GM12878 (cell line): Measurements from ENCODE around the gene SLC13A3. TPM values are rescaled to one million over a fixed set of nuclear protein-coding genes. Genes with fewer than 3 reads are reported as not detected.

Source experiments
- ATAC-seq: fragments of 200-7000 bp; cut with Tn5 transposase; 3 replicates; pipeline ENCODE4 v1.9.1; 2020; ENCODE audit warnings: mild to moderate bottlenecking, moderate library complexity
- BruUV-seq: library from RNA; stranded (reverse); fragments of 400-500 nt; replicated peaks from 2 replicates; lab custom pipeline; 2021; lab: Mats Ljungman, UMichigan
- CTCF ChIA-PET: fragments of 300-600 bp; sonication (Branson Sonifier 250); formaldehyde crosslinking; extraction: SDS; loops from one replicate; lab custom pipeline; 2021; ENCODE audit warnings: inconsistent platforms; lab: Yijun Ruan, JAX
- POLR2A ChIA-PET: fragments of 350-600 bp; formaldehyde crosslinking; extraction: SDS; loops from one replicate; lab custom pipeline; 2021; ENCODE audit warnings: inconsistent platforms; lab: Charles Lee
- RAD21 ChIA-PET: fragments of 300-600 bp; sonication (Branson Sonifier 250); formaldehyde crosslinking; loops from one replicate; lab custom pipeline; 2023; ENCODE audit warnings: antibody characterized with exemption; ENCODE audit not compliant: unreplicated experiment; lab: Charles Lee
- SMC1A ChIA-PET: fragments of 300-600 bp; sonication (Branson Sonifier 250); formaldehyde crosslinking; loops from one replicate; lab custom pipeline; 2023; ENCODE audit not compliant: unreplicated experiment, uncharacterized antibody; lab: Charles Lee
- DNase-seq: peaks from one replicate; pipeline ENCODE4 v3.0.0-alpha.2; 2011; ENCODE audit warnings: low read depth, low spot score
- FAIRE-seq: peaks from 3 replicates; lab custom pipeline; 2011; peaks lifted over from hg19 to GRCh38; lab: Jason Lieb, UNC
- H2AFZ ChIP-seq: 2 replicates; pipeline ENCODE4 v1.6.0; 2011; ENCODE audit warnings: low read depth, low read length, control low read depth; ENCODE audit not compliant: control insufficient read depth
- H3K27ac ChIP-seq: 2 replicates; pipeline ENCODE4 v1.5.1; 2011; ENCODE audit warnings: control low read depth; ENCODE audit not compliant: control insufficient read depth, insufficient read depth
- H3K27me3 ChIP-seq, 2 experiments: replicated peaks in 1 of 2; 2 replicates each; pipeline versions ENCODE4 v1.6.0 to v1.6.1; 2011; ENCODE audit warnings: low read length in 1 of 2; ENCODE audit not compliant: control insufficient read depth in 2 of 2, insufficient read depth in 2 of 2
- H3K36me3 ChIP-seq, 2 experiments: 2 replicates each; pipeline ENCODE4 v1.5.1; 2011; ENCODE audit warnings: low read length in 1 of 2; ENCODE audit not compliant: control insufficient read depth in 2 of 2, insufficient read depth in 2 of 2
- H3K4me1 ChIP-seq: 2 replicates; pipeline ENCODE4 v1.6.1; 2011; ENCODE audit warnings: mild to moderate bottlenecking, low read length, moderate library complexity, mixed read lengths; ENCODE audit not compliant: control insufficient read depth, insufficient read depth
- H3K4me2 ChIP-seq: 2 replicates; pipeline ENCODE4 v1.6.0; 2011; ENCODE audit warnings: control low read depth; ENCODE audit not compliant: control insufficient read depth, insufficient read depth
- H3K4me3 ChIP-seq: fragments of 200-600 bp; sonication (generic); 2 replicates; pipeline ENCODE4 v1.5.1; 2016
- H3K79me2 ChIP-seq: 2 replicates; pipeline ENCODE4 v1.6.0; 2011; ENCODE audit warnings: low read length; ENCODE audit not compliant: control insufficient read depth, insufficient read depth
- H3K9ac ChIP-seq: 2 replicates; pipeline ENCODE4 v1.8.0; 2011; ENCODE audit warnings: low read length, control low read depth, mixed read lengths; ENCODE audit not compliant: control insufficient read depth, insufficient read depth
- H3K9me3 ChIP-seq: replicated peaks from 3 replicates; pipeline ENCODE4 v1.5.1; 2011; ENCODE audit warnings: mild to moderate bottlenecking, low read length; ENCODE audit not compliant: control insufficient read depth, insufficient read depth
- H4K20me1 ChIP-seq: 2 replicates; pipeline ENCODE4 v1.6.0; 2011; ENCODE audit not compliant: control insufficient read depth, insufficient read depth
- CBFB ChIP-seq: IDR thresholded peaks from 2 replicates; pipeline ENCODE4 v1.6.1; 2016; ENCODE audit warnings: antibody characterized with exemption, low read depth
- E2F4 ChIP-seq: IDR thresholded peaks from 2 replicates; pipeline ENCODE4 v1.6.1; 2012; ENCODE audit warnings: low read depth, low read length, improper control_type of control experiment
- HCFC1 ChIP-seq: fragments of 150-350 bp; IDR thresholded peaks from 2 replicates; pipeline ENCODE4 v1.6.1; 2014; ENCODE audit warnings: low read length
- HSF1 ChIP-seq: fragments of 150-350 bp; IDR thresholded peaks from 2 replicates; pipeline ENCODE4 v1.6.1; 2014; ENCODE audit warnings: mild to moderate bottlenecking, low read depth, low read length
- JUND ChIP-seq: IDR thresholded peaks from 2 replicates; pipeline ENCODE4 v1.6.1; 2012; ENCODE audit warnings: low read depth, mild to moderate bottlenecking, low read length, improper control_type of control experiment, moderate library complexity
- MYC ChIP-seq: IDR thresholded peaks from 2 replicates; pipeline ENCODE4 v1.6.1; 2011; ENCODE audit warnings: mild to moderate bottlenecking, low read length, moderate library complexity, inconsistent platforms; ENCODE audit not compliant: insufficient read depth, insufficient replicate concordance, insufficient read length, severe bottlenecking
- PRDM15 ChIP-seq: fragments of 450-650 bp; formaldehyde crosslinking; IDR thresholded peaks from 2 replicates; pipeline ENCODE4 v1.4.0; 2020; ENCODE audit warnings: mild to moderate bottlenecking, moderate library complexity
- SIN3A ChIP-seq: IDR thresholded peaks from 2 replicates; pipeline ENCODE4 v1.6.1; 2012; ENCODE audit warnings: low read depth, low read length, improper control_type of control experiment
- TARDBP ChIP-seq: IDR thresholded peaks from 2 replicates; pipeline ENCODE4 v1.6.1; 2016; ENCODE audit warnings: borderline replicate concordance
- ZNF592 ChIP-seq: fragments of 450-650 bp; IDR thresholded peaks from 2 replicates; pipeline ENCODE4 v1.6.1; 2017; ENCODE audit warnings: mild to moderate bottlenecking, moderate library complexity
- WGBS: methylation state at CpG from one replicate; pipeline ENCODE4 v1.1.6; 2016; ENCODE audit warnings: low lambda C conversion rate; ENCODE audit not compliant: insufficient replicate concordance, insufficient coverage; ENCODE audit errors: missing lambda C conversion rate; 5-methylcytosine and 5-hydroxymethylcytosine counted together
- in situ Hi-C: fragments of 300-500 bp; cut with MboI; formaldehyde crosslinking; loops from 9 replicates; pipeline ENCODE4 v1.14.3; 2018; ENCODE audit warnings: mixed read lengths
- intact Hi-C: fragments of 100-400 bp; cut with micrococcal nuclease; formaldehyde crosslinking; loops from one replicate; pipeline ENCODE4 v1.14.2; 2022; ENCODE audit not compliant: unreplicated experiment
- polyA plus RNA-seq, 11 experiments: library from polyadenylated mRNA; depleted of rRNA in 4 of 11; unstranded in 6 of 11; stranded (reverse) in 5 of 11; fragments of >200 nt; fragmentation: Nextera tagmentation in 4 of 11; fragmentation: Illumina TruSeq in 1 of 11; extraction: Ambion mirVana in 4 of 11; extraction: Trizol in 1 of 11; gene quantifications; 1 replicate in 1 of 11; 2 replicates in 10 of 11; pipeline versions ENCODE4 v1.2.1 to v1.2.3, GENCODE V29; 2011 to 2016; ENCODE audit warnings: inconsistent platforms in 2 of 11, missing spikeins in 2 of 11, low read depth in 1 of 11
- total RNA-seq, 4 experiments: library from RNA; depleted of rRNA in 3 of 4; stranded (reverse); fragments of >200 nt in 3 of 4; fragmentation: Illumina TruSeq in 1 of 4; extraction: Trizol in 1 of 4; gene quantifications; 2 replicates each; pipeline versions ENCODE4 v1.2.1 to v1.2.3, GENCODE V29; 2013 to 2021

Gene SLC13A3
- total and polyA plus RNA-seq, 10 of the 15 experiments (the other 5 are each of a cell fraction or from before 2014, with no cell fraction given) = 0.03 to 0.76 (median 0.07) TPM; not detected in 4

GRCh38 chr20:46672543-46673148 is 21.4 kb upstream of the SLC13A3 start (continued):
- TF ChIP-seq ZNF592 = no peak

GRCh38 chr20:46671866-46672542 is 20.7 kb upstream of the SLC13A3 start:
- no peaks in the 10 kb centered on the region; the same call in 2 of the 3 replicates for H3K9me3 ChIP-seq
- ChIA-PET SMC1A (no interaction called here), POLR2A (interaction anchor here (0.5 to 0.7 kb wide), 2 partner anchors 15 to 352 kb away, joined by 3 read pairs; no protein-coding TSS in a partner anchor), RAD21 (no interaction called here), CTCF (interaction anchor here (0.7 to 1.3 kb wide), 3 partner anchors 10 to 121 kb away, joined by 3 to 4 read pairs (median 3); partner anchors contain the start of gene OCSTAMP)
- H3K27ac ChIP-seq = no peak overlapping the region
- H3K27me3 ChIP-seq = no peaks in the 10 kb centered on the region
- H3K9ac ChIP-seq = no peak overlapping the region
- no peak overlapping the region for H3K4me2 ChIP-seq
- H4K20me1 ChIP-seq = no peaks in the 10 kb centered on the region
- no peak for DNase-seq
- no peak for FAIRE-seq
- no peak overlapping the region for H2AFZ ChIP-seq
- BruUV-seq = no TSS peak
- H3K79me2 ChIP-seq = no peaks in the 10 kb centered on the region
- H3K4me3 ChIP-seq = no peak overlapping the region
- in situ Hi-C loops = no loop called here
- H3K4me1 ChIP-seq = no peaks in the 10 kb centered on the region
- no peak for ATAC-seq
- WGBS = 36% methylated on average over 3 of the region's 3 CpGs
- no peaks in the 10 kb centered on the region for H3K36me3 ChIP-seq
- intact Hi-C loops = no loop called here
- TF ChIP-seq PRDM15 (CRISPR knock-in tag) (no peak), TARDBP (no peak), HSF1 (no peak), MYC (no peak), HCFC1 (no peak), SIN3A (no peak), CBFB (no peak), JUND (no peak), E2F4 (no peak)
